HEK293T (cell line): ENCODE data around the gene IMP4.
"Not testable (repeated sequence)": the region's sequence is repeated elsewhere in the genome, so short reads cannot be mapped to it uniquely, and the experiment has no call there.

Experiments used
- CTCF ChIA-PET: fragments of 350-600 bp; formaldehyde crosslinking; extraction: SDS; loops from one replicate; lab custom pipeline; 2021; ENCODE audit warnings: antibody characterized with exemption, inconsistent platforms; lab: Yijun Ruan, JAX
- POLR2A ChIA-PET: fragments of 350-600 bp; formaldehyde crosslinking; extraction: SDS; loops from one replicate; lab custom pipeline; 2020; ENCODE audit warnings: antibody characterized with exemption, inconsistent platforms; lab: Yijun Ruan, JAX
- DNase-seq: peaks from one replicate; pipeline ENCODE4 v3.0.0; 2012; ENCODE audit warnings: mixed read lengths; ENCODE audit errors: extremely low spot score
- ARNT ChIP-seq: fragments of 450-650 bp; IDR thresholded peaks from 2 replicates; pipeline ENCODE4 v1.6.1; 2017; ENCODE audit warnings: mild to moderate bottlenecking
- BHLHE40 ChIP-seq: fragments of 450-650 bp; IDR thresholded peaks from 2 replicates; pipeline ENCODE4 v1.6.1; 2016; ENCODE audit warnings: mild to moderate bottlenecking, moderate library complexity, borderline replicate concordance
- CTBP1 ChIP-seq: fragments of 450-650 bp; IDR thresholded peaks from 2 replicates; pipeline ENCODE4 v1.6.1; 2016; ENCODE audit warnings: borderline replicate concordance
- ELF4 ChIP-seq: fragments of 450-650 bp; IDR thresholded peaks from 2 replicates; pipeline ENCODE4 v1.6.1; 2017; ENCODE audit warnings: antibody characterized with exemption
- FOXA1 ChIP-seq: fragments of 450-650 bp; IDR thresholded peaks from 2 replicates; pipeline ENCODE4 v1.6.1; 2016; ENCODE audit warnings: mild to moderate bottlenecking
- FOXK2 ChIP-seq: fragments of 450-650 bp; IDR thresholded peaks from 2 replicates; pipeline ENCODE4 v1.6.1; 2016; ENCODE audit warnings: mild to moderate bottlenecking
- FOXM1 ChIP-seq: fragments of 450-650 bp; IDR thresholded peaks from 2 replicates; pipeline ENCODE4 v1.6.1; 2017; ENCODE audit warnings: mild to moderate bottlenecking, borderline replicate concordance
- HDGF ChIP-seq: fragments of 450-650 bp; IDR thresholded peaks from 2 replicates; pipeline ENCODE4 v1.6.1; 2017; ENCODE audit warnings: antibody characterized with exemption, borderline replicate concordance
- L3MBTL2 ChIP-seq: fragments of 450-650 bp; conservative IDR thresholded peaks from 2 replicates; pipeline ENCODE4 v1.6.1; 2016; ENCODE audit warnings: mild to moderate bottlenecking
- LEF1 ChIP-seq: fragments of 450-650 bp; IDR thresholded peaks from 2 replicates; pipeline ENCODE4 v1.6.1; 2017; ENCODE audit warnings: mild to moderate bottlenecking, borderline replicate concordance
- NFRKB ChIP-seq: fragments of 450-650 bp; IDR thresholded peaks from 2 replicates; pipeline ENCODE4 v1.6.1; 2016; ENCODE audit warnings: mild to moderate bottlenecking, moderate library complexity
- PKNOX1 ChIP-seq: fragments of 450-650 bp; IDR thresholded peaks from 2 replicates; pipeline ENCODE4 v1.6.1; 2016
- SP1 ChIP-seq: fragments of 450-650 bp; IDR thresholded peaks from 2 replicates; pipeline ENCODE4 v1.6.1; 2017
- SUZ12 ChIP-seq: fragments of 450-650 bp; IDR thresholded peaks from 2 replicates; pipeline ENCODE4 v1.6.1; 2016; ENCODE audit warnings: mild to moderate bottlenecking
- TARDBP ChIP-seq: fragments of 450-650 bp; IDR thresholded peaks from 2 replicates; pipeline ENCODE4 v1.6.1; 2016
- ZNF384 ChIP-seq: fragments of 450-650 bp; IDR thresholded peaks from 2 replicates; pipeline ENCODE4 v1.6.1; 2016

IMP4 gene

GRCh38 chr2:130327703-130328527 lies 14.8 kb upstream of the IMP4 start:
- POLR2A ChIA-PET: no interaction called here
- CTCF ChIA-PET: no interaction called here
- no peak for DNase-seq
- TF ChIP-seq HDGF (no peak), FOXM1 (no peak)

- CTCF ChIA-PET: no interaction called here
- no peak for DNase-seq
- TF ChIP-seq BHLHE40 (no peak), PKNOX1 (no peak), CTBP1 (no peak), FOXK2 (no peak), ELF4 (no peak), NFRKB (no peak), LEF1 (no peak), FOXA1 (no peak), ARNT (no peak)
- POLR2A ChIA-PET: no interaction called here
Observed at GRCh38 chr2:130328710-130329109, 14.0 kb upstream of the IMP4 start.

- CTCF ChIA-PET: interaction anchor here (0.5 to 1.9 kb wide), 6 partner anchors 9 to 382 kb away, joined by 3 to 12 read pairs (median 4); partner anchors contain the start of genes IMP4, MZT2B and SMPD4
- peak; percentile 78 for DNase-seq
- TF ChIP-seq TARDBP (no peak), L3MBTL2 (no peak), SP1 (no peak), NFRKB (no peak), FOXM1 (no peak), ELF4 (no peak), CTBP1 (no peak), ARNT (no peak), ZNF384 (no peak), FOXA1 (no peak), PKNOX1 (no peak), LEF1 (no peak), FOXK2 (no peak), HDGF (no peak), SUZ12 (no peak)
- POLR2A ChIA-PET: interaction anchor here (0.6 to 1.0 kb wide), 2 partner anchors 10 to 151 kb away, joined by 3 to 5 read pairs; partner anchors contain the start of genes IMP4 and SMPD4
Observed at GRCh38 chr2:130332271-130333073, 10.2 kb upstream of the IMP4 start.

- POLR2A ChIA-PET: interaction anchor here (0.6 kb wide), 1 partner anchor 152 kb away, joined by 3 read pairs; the partner anchor contains the start of gene SMPD4
- not testable (repeated sequence) for DNase-seq
Observed at GRCh38 chr2:130333253-130333652, 9.4 kb upstream of the IMP4 start.

GRCh38 chr2:130334026-130334425 lies 8.7 kb upstream of the IMP4 start:
- CTCF ChIA-PET: no interaction called here
- POLR2A ChIA-PET: interaction anchor here (0.7 kb wide), 1 partner anchor 9 kb away, joined by 3 read pairs; the partner anchor contains the start of gene IMP4
- DNase-seq: no peak
- TF ChIP-seq TARDBP (no peak), L3MBTL2 (no peak), SUZ12 (no peak), CTBP1 (no peak), ARNT (no peak), ZNF384 (no peak), NFRKB (no peak), ELF4 (no peak), BHLHE40 (no peak), PKNOX1 (no peak), LEF1 (no peak), FOXK2 (no peak), HDGF (no peak), FOXA1 (no peak)

More at GRCh38 chr2:130333253-130333652, 9.4 kb upstream of the IMP4 start:
- CTCF ChIA-PET: interaction anchor here (1.3 to 1.9 kb wide), 4 partner anchors 9 to 151 kb away, joined by 3 to 12 read pairs (median 4); partner anchors contain the start of genes IMP4, MZT2B and SMPD4

- CTCF ChIA-PET: interaction anchor here (1.1 kb wide), 1 partner anchor 9 kb away, joined by 3 read pairs; no protein-coding TSS in a partner anchor
- DNase-seq: no peak
- no peak for TF ChIP-seq FOXK2
- TF ChIP-seq HDGF: no peak
- no peak for TF ChIP-seq TARDBP
- POLR2A ChIA-PET: no interaction called here
Observed at GRCh38 chr2:130335226-130335625, 7.5 kb upstream of the IMP4 start.
